ENCODE data around the gene TPO. TPM values are rescaled to one million over a fixed set of nuclear protein-coding genes. Genes with fewer than 3 reads are reported as not detected.

TPO gene
- total RNA-seq, 2 experiments from 2014 or later: not detected

GRCh38 chr2:1584691-1585485 is 171.6 kb downstream of the TPO start:
- H3K9me3 Mint-ChIP-seq: no peaks in the 10 kb centered on the region
- H3K36me3 Mint-ChIP-seq (ENCODE audit: low read depth): no peaks in the 10 kb centered on the region
- H3K4me1 Mint-ChIP-seq (ENCODE audit: low read depth): no peaks in the 10 kb centered on the region
- ATAC-seq (no peak), DNase-seq (no peak)
- H3K27ac Mint-ChIP-seq: no peak overlapping the region
- no peak for TF ChIP-seq CTCF (IDR thresholded peaks at IDR 0.05)
- CTCF ChIA-PET: no interaction called here
- intact Hi-C loops (cut with micrococcal nuclease): no loop called here
- H3K4me3 Mint-ChIP-seq: no peak overlapping the region
- POLR2A ChIA-PET: no interaction called here
- peaks cover 12% of the 10 kb centered on the region for H3K27me3 Mint-ChIP-seq

- H3K4me3 Mint-ChIP-seq: no peak overlapping the region
- intact Hi-C loops (cut with micrococcal nuclease): no loop called here
- H3K36me3 Mint-ChIP-seq (ENCODE audit: low read depth): no peaks in the 10 kb centered on the region
- H3K4me1 Mint-ChIP-seq (ENCODE audit: low read depth): no peaks in the 10 kb centered on the region
- POLR2A ChIA-PET: no interaction called here
- no peak overlapping the region for H3K27ac Mint-ChIP-seq
- H3K9me3 Mint-ChIP-seq: no peaks in the 10 kb centered on the region
- ATAC-seq (no peak), DNase-seq (no peak)
- TF ChIP-seq CTCF (IDR thresholded peaks at IDR 0.05): no peak
- peaks cover 16% of the 10 kb centered on the region for H3K27me3 Mint-ChIP-seq
- CTCF ChIA-PET: no interaction called here
Observed at GRCh38 chr2:1585635-1586034, 172.4 kb downstream of the TPO start.

GRCh38 chr2:1586251-1586922 is 173.1 kb downstream of the TPO start:
- Mint-ChIP-seq H3K27me3 (peaks cover 21% of the 10 kb centered on the region), H3K27ac (no peak overlapping the region), H3K4me3 (no peak overlapping the region), H3K36me3 (ENCODE audit: low read depth) (no peaks in the 10 kb centered on the region), H3K9me3 (no peaks in the 10 kb centered on the region), H3K4me1 (ENCODE audit: low read depth) (no peaks in the 10 kb centered on the region)
- ChIA-PET POLR2A (no interaction called here), CTCF (no interaction called here)
- intact Hi-C loops (cut with micrococcal nuclease): no loop called here
- DNase-seq: no peak
- ATAC-seq: no peak
- TF ChIP-seq CTCF (IDR thresholded peaks at IDR 0.05): no peak

GRCh38 chr2:1586923-1587840 is 173.9 kb downstream of the TPO start:
- Mint-ChIP-seq H3K4me3 (no peak overlapping the region), H3K27me3 (peaks cover 18% of the 10 kb centered on the region), H3K9me3 (no peaks in the 10 kb centered on the region), H3K27ac (no peak overlapping the region), H3K4me1 (ENCODE audit: low read depth) (no peaks in the 10 kb centered on the region), H3K36me3 (ENCODE audit: low read depth) (no peaks in the 10 kb centered on the region)
- POLR2A ChIA-PET: no interaction called here
- CTCF ChIA-PET: no interaction called here
- no peak for TF ChIP-seq CTCF (IDR thresholded peaks at IDR 0.05)
- DNase-seq: no peak
- ATAC-seq: no peak
- intact Hi-C loops (cut with micrococcal nuclease): no loop called here

Measured in activated CD8-positive, alpha-beta T cell treated with anti-CD3 and anti-CD28 coated beads for 36 hours (primary cell).